Measurements from ENCODE around the gene LMAN2. TPM values are rescaled to one million over a fixed set of nuclear protein-coding genes. Genes with fewer than 3 reads are reported as not detected.
"Not testable (repeated sequence)": the region's sequence is repeated elsewhere in the genome, so short reads cannot be mapped to it uniquely, and the experiment has no call there.

LMAN2 gene
- total RNA-seq, 1 donor from 2014 or later, result 383 TPM

DNA sequence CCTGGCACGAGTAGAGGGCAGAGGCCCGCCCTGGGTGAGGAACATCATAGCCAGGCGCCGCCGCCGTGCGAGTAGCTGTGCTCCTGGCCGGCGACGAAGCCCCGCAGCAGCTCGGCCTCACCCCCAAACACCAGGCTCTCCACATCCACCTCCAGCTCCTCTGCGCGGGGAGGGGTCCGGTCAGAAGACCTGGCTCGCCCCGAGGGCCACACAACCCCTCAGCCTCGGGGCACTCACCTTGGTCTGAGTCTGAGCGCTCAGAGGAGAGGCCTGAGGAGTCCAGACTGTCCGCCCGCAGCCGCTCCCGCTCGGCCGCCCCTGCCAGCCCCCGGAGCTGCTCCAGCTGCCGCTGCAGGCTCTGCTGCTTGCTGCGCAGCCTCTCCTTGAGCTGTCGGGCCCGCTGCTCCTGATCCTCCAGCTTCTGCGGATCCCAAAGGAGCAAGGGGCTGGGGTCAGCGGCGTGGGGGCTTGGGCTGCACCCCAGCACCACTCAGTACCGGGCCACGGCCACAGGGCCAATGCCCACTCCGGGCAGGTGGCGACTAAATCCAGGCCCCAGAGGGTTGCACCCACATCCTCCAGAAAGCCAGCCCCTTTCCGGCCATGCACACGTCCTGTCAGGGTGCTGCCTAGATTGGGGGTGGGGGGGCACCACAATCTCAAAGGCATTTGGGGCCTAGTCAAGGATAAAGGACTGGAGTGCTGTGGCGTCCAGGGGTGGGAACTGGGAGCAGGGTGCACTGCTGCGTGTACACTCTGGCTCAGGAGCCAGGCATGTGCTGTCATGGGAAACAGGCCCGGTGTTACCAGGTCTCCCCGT lies 43.7 kb downstream of the LMAN2 start:
- no peak for DNase-seq (ENCODE audit: low read depth, low spot score)

DNA sequence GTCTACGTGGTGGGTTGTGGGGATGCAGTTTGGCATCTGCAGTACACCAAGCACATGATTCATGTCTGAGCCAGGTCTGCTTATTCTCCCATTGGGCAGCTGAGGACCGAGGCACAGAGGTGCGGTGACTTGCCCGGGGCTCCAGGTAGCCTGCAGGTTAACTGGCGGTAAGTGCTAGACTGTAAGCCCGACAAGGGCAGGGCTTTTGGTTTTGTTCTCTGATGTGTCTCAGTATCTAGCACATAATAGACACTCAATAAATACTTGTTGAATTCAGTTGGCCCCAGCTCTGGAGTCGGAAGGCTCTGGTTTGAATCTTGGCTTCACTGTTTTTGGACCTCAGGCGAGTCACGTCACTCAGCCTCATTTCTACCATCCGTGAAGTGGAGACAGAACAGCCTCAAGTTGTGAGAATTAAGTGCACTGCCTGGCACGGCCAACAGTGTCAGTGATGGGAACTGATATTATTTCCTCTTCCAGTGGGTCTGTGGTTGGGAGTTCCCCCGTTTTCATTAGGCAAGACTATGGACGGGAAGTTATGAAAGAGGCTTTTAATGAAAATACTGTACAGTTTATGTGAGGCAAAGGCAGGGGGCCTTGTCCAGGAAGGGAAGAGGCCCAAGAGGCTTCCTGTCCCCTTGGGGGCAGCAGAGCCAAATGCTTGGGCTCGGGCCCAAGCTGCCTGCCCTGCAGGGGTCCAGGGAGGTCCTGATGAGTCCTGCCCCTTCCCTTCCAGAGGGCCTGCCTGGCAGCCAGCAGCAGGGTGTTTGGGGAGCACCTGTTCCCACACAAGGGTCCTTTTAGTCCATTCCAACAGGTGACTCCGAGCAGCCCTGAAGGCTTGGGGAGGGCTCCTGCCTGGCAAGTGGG lies 44.6 kb downstream of the LMAN2 start:
- DNase-seq (ENCODE audit: low read depth, low spot score), result no peak

DNA sequence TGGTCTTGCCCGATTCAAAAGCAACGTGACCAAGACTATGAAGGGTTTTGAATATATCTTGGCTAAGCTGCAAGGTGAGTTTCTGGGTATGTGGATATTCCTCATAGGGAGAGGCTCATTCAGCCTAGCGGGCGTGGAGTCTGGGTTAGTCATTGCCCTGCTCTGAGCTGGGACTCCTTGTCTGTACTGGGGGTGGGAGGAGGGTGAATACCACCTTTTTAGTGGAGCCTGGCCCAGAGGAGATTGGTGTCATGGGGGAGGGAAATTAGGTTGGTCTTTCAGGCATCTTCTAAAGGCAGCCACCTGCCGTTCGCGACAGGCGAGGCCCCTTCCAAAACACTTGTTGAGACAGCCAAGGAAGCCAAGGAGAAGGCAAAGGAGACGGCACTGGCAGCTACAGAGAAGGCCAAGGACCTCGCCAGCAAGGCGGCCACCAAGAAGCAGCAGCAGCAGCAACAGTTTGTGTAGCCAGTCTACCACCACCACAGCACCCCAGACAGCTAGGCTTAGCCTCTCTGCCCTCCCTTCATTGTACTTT lies 45.3 kb downstream of the LMAN2 start:
- not testable (repeated sequence) for DNase-seq (ENCODE audit: low read depth, low spot score)

DNA sequence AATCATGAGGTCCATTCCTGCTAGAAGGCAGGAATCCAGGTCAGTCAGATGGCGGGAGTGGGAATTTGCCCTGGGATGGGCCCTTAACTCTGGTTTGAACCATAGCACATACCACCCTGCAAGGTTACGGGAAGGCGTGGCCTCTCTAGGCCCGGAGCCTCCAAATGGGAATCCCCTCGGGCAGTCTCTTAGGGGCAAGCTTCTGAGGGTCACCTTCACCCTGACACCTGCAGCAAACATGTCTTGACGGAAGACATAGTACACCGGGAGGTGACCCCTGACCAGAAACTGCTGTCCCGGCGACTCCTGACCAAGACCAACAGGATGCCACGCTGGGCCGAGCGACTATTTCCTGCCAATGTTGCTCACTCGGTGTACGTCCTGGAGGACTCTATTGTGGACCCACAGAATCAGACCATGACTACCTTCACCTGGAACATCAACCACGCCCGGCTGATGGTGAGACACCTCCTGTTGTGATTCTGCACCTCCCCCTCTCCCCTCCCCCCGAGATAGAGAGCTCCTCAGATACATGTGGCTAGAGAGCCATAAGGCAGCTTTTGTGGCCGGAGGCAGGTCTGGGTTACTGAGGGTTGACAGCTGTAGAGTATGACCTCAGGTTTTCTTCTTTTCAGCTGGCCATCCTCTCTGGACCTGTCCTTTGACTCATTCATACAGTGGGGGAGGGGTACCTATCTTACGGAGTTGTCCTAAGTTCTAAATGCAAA lies 46.9 kb downstream of the LMAN2 start:
- DNase-seq (ENCODE audit: low read depth, low spot score), result no peak

DNA sequence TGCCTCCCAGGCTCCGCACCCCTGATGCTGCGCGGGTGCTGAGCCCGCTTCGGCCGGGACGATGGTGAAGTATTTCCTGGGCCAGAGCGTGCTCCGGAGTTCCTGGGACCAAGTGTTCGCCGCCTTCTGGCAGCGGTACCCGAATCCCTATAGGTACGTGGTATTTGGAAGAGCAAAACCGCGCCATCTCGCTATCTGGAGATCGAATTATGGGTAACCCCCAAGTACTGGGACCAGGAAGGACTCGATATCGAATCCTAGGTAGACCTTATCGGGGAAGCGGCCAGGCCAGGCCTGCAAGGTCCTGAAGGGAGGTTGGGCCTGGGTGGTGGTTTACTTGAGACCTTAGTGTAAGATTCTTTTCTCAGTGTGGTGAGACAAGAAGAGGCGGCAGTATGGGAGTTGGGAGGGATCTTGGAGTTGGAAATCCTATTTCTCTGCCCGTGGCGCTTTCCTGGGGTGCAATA lies 47.5 kb downstream of the LMAN2 start:
- no peak for DNase-seq (ENCODE audit: low read depth, low spot score)

DNA sequence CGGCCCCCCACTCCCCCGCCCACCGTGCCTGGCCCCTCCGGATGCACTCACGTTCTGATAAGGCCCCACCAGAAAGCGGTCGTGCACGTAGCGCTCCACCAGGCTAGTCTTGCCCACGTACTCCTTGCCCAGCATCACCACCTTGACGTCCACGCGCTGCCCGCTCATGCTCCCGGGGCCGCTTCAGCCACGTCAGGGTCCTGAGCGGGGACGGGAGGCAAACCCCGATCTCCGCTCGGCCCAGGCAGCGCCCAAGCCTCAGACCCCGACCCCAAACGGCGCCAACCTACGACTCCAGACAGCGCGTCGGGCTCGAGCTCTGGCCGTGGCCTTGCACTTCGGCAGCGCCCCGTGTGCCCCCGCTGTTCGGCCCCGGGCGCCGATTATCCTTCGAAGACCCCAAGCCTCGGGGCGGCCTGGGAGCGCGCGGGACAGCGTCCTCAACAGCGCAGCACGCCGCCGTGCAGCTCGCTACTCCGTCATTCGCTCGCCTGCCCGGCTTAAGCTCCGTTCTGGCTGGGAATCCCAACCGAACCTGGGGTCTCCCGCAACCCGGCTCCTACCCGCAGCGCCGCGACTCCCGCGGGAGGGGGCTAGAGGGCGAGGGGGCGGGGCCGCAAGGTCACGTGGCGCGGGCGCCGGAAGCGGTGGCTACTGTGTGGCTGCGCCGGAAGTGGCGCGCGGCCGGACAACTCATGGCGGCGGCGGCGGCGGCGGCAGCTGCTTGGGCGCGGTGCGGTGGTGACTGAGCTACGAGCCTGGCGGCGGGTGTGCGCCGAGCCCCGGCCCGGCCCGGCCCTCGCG lies 48.1 kb downstream of the LMAN2 start, which contains the start of the genes PRELID1 and RAB24:
TSS of gene PRELID1 (plus strand) at position 679 of the 804 bp plus-strand sequence. CDS start 187 bp downstream, outside the sequence.
TSS of gene RAB24 (minus strand) at position 599 of the 804 bp plus-strand sequence. CDS start at position 168, 431 bp downstream.
- DNase-seq (ENCODE audit: low read depth, low spot score), result no peak

DNA sequence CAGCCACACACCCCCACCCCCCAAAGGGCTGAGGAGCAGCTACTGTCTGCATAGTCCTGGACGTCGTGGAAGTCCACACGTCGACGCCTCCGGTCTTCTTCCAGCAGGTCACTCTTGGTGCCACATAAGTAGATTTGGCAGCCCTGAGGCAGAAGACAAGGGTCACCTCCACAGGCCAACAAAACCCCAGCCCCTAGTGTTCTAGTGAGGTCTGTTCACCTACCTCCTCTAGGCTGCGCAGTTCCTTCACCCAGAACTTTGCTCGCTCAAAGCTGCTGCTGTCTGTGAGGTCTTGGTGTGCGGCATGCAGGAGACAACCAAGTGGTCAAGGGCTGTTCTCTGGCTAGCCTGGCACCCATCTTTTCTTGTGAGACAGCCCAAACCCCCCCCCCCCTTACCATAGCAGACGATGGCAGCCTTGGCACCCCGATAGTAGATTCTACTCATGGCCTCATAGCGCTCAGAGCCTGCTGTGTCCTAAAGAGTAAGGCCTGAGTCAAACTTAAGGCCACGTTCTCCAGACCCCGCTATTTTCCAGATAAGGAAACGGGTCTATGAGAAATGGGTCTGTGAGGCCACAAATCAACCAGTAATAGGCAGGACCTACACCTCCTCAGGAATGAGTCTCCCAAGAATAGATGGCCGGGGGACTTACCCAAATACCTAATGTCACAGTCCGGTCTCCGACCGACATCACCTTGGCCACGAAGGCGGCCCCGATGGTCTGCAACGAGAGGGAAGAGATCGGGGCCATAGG lies 48.9 kb downstream of the LMAN2 start:
- DNase-seq (ENCODE audit: low read depth, low spot score), result no peak

DNA sequence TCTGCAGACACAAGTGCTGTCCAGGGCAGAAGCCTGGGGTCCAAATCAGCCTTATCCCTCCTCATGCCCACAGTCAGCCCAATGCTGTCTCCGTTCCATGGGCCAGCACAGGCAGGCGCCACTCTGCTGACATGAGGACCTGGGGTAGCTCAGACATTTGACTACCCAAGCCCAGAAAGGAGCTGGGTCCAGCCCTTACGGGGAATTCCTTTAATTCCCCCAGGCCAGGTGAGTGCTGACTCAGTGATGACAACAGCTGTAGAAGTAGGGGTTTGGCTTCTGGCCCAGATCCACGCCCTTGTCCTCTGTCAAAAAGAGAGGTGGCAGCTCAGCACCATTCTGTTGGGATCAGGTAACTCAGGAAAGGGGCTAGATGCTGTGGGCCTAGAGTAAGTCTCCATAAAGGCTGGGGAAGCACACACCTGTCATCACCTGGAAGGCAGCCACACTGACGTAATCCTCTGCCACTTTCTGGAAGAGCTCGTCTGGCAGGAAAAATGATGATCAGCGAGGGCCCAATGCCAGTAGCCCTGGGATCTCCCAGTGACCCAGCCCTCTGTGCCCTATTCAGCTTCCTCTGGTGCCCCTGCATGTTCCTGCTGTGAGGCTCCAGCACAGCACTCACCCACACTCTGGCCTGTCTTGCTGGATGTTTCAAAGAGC lies 49.8 kb downstream of the LMAN2 start:
- no peak for DNase-seq (ENCODE audit: low read depth, low spot score)

DNA sequence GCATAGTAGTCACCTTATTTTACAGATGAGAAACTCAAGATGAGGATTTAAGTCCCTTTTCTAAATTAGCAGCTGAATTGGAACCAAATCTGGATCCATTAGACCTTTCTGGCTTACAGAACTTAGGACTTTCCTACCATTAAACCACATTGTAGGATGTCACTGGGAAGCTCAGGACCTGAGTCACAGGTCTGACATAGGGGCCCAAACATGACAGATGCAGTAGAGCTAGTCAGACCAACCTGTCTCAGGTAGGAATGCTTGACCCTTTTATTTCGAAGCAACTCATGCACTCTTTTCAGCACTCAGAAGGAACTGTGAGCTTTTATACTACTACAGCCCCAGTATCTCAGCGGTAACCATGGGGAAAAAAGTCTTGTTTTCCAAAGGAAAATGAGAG lies 50.5 kb downstream of the LMAN2 start:
- DNase-seq (ENCODE audit: low read depth, low spot score), result no peak

DNA sequence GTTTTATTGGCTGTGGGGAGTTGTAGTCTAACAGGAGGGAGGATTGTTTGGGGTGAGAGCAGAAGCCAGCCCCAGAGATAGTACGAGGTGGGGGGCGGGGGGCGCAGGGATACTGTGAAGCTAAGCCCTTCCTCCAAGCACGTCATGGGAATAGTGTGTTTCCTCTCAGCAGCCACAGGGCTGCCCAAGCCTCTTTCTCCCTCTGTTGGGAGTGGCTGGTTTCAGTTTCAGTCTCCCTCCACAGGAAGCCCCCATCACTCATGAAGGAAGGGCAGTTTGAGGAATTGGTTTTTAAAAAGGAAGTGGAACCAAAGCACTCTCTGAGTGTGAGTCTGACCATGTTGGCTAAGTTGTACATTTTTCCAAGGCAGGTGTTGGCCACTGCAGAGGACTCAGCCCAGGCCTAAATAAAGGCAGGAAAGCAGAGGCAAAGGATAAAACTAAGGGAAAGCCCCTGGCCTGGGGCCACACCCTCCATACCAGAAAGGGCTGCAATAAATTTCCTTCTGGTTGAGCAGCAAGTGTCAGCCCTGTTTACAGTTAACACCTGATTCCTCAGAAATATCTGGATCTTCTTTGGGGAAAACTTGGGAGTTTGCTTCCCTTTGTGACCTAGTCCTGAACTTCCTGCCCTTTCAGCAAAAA lies 51.1 kb downstream of the LMAN2 start:
- DNase-seq (ENCODE audit: low read depth, low spot score), result peak; percentile 70

DNA sequence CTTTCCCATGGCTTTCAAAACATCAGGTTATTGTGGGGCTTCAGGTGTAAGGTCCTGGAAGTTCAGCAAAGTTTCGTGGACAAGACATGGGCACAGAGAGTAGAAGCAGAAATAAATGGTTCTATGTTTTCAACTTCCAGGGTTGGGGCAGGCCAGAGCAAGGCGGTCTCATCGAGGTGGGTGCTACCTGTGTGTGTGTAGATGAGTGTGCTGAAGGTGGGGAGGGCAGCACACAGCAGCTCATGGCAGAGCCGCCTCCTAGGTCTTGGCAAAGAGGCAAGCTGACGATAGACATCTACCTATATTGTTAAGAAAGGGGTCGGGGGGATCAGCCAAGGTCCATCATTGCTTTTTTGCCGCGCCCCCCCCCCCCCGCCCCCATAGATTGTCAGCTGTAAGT lies 51.8 kb downstream of the LMAN2 start:
- DNase-seq (ENCODE audit: low read depth, low spot score), result no peak

DNA sequence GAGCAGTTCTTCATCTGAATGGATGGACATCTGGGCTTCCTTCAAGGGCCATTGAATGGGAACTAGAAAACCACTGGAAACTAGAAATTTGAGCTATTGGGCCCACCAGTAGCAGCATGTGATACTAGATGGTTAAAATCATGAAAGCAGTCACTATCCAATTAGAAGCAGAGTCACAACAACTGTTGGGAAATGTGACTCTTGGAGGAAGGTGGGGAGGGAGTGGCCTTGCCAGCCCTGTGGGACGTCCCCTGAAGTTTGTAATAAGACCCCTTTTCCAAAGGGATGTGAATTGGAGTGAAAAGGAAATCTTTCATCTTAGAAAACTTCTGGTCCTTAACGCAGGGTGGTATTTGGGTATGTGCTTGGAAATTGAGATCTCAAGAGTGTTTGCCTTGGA lies 53.5 kb downstream of the LMAN2 start:
- DNase-seq (ENCODE audit: low read depth, low spot score), result no peak

DNA sequence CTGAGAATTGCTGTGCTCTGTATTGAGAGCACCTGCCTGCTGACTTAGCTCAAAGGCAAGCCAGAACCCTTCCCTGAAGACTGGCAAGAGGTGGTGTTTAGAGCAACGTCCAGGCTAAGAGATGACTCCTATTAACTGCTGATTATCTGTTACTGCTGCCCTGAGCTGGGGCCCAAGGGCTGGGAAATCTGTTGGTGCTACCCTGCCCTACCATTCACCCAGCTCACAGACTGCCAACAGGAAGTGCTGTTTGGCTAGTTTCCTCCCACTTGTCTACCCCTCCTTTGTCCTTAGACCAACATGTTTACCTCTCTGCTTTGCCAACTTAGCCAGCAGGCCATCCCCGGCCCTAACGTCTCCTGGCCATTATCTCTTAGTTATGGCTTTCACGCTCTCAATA lies 54.9 kb downstream of the LMAN2 start:
- no peak for DNase-seq (ENCODE audit: low read depth, low spot score)

DNA sequence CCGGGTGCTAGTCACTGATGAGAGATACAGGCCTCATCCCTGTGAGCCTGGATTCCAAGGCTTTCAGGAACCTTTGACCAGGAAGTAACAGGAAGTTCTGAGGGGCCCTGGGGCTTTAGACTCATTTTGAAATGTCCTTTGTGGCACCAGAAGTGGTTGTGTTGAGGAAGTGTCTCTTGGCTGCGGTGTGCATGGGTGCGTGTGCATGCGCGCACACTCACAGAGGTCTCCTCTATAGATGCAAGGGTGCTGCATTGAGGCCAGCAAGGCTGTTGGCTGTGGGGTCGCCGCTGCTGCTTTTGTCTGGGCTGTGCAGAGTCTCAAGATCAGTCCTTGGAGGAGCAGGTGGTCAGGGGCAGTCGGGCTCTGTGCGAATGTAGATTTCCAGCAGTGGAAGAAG lies 55.5 kb downstream of the LMAN2 start:
- DNase-seq (ENCODE audit: low read depth, low spot score), result no peak

DNA sequence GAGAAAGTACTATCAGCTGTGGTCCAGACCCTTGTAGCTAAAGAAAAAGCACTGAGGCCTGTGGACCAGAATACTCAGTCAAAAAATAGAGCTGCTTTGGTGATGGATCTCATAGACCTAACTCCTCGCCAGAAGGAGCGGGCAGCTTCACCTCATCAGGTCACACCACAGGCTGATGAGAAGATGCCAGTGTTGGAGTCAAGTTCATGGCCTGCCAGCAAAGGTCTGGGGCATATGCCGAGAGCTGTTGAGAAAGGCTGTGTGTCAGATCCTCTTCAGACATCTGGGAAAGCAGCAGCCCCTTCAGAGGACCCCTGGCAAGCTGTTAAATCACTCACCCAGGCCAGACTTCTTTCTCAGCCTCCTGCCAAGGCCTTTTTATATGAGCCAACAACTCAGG lies 56.8 kb downstream of the LMAN2 start:
- DNase-seq (ENCODE audit: low read depth, low spot score), result no peak

DNA sequence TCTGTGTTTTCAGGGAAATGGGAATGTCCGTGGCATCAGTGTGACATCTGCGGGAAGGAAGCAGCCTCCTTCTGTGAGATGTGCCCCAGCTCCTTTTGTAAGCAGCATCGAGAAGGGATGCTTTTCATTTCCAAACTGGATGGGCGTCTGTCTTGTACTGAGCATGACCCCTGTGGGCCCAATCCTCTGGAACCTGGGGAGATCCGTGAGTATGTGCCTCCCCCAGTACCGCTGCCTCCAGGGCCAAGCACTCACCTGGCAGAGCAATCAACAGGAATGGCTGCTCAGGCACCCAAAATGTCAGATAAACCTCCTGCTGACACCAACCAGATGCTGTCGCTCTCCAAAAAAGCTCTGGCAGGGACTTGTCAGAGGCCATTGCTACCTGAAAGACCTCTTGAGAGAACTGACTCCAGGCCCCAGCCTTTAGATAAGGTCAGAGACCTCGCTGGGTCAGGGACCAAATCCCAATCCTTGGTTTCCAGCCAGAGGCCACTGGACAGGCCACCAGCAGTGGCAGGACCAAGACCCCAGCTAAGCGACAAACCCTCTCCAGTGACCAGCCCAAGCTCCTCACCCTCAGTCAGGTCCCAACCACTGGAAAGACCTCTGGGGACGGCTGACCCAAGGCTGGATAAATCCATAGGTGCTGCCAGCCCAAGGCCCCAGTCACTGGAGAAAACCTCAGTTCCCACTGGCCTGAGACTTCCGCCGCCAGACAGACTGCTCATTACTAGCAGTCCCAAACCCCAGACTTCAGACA lies 57.5 kb downstream of the LMAN2 start:
- no peak for DNase-seq (ENCODE audit: low read depth, low spot score)

DNA sequence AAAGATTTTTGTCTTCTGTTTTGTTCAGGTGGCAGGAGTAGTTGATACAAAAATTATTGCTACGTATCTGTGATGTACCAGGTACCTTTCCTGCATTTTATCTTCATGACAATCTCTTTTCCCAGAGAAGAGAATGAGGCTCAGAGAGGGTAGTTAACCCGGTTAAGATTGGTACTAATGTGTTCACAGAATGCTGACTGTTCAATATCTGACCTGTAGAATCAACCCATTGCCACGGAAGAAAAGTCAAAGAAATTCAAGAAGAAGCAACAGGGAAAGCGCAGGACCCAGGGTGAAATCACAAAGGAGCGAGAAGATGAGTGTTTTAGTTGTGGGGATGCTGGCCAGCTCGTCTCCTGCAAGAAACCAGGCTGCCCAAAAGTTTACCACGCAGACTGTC lies 59.7 kb downstream of the LMAN2 start:
- DNase-seq (ENCODE audit: low read depth, low spot score), result no peak
